Mucosa of gallbladder (tissue), 1 donor: Measurements from ENCODE around the gene CCNO. TPM values are rescaled to one million over a fixed set of nuclear protein-coding genes. Genes with fewer than 3 reads are reported as not detected.

Experiments
- DNase-seq: peaks from one replicate; pipeline ENCODE4 v3.0.0-alpha.2; 2020; ENCODE audit warnings: low spot score
- total RNA-seq: library from RNA; stranded (reverse); gene quantifications from one replicate; pipeline ENCODE4 v1.2.1, GENCODE V29; 2021
- donor health status: DM: no; HTN: no; CAD: no.

Gene CCNO
- total RNA-seq, result 14.4 TPM

GRCh38 chr5:55232985-55233928 lies at the start of gene CCNO:
Gene CCNO, minus strand, starts transcription at chr5:55233608. Its CDS starts 85 bp downstream, at chr5:55233523.
- peak; percentile 82 for DNase-seq

- DNase-seq, result no peak
Measured at GRCh38 chr5:55278778-55279177, 45.4 kb upstream of the CCNO start.

GRCh38 chr5:55276771-55277170 lies 43.4 kb upstream of the CCNO start:
- DNase-seq, result no peak

GRCh38 chr5:55258339-55258738 lies 24.9 kb upstream of the CCNO start:
- DNase-seq, result no peak

- DNase-seq, result no peak
Measured at GRCh38 chr5:55254802-55255201, 21.4 kb upstream of the CCNO start.

DNA sequence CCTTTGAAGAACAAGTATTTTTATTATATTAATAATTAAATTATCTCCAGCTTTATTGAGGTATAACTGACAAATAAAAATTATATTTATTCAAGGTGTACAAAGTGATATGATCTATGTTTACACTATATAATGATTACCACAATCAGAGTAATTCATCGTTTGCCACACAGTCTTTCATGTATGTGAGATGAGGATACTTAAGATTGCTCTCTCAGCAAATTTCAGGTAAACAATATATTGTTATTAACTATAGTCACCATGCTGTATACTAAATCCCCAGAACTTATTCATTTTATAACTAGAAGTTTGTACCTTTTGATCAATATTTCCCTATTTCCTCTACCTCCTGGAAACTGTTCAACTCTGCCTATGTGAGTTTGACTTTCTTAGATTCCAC lies 16.7 kb upstream of the CCNO start:
- DNase-seq, result no peak

- no peak for DNase-seq
Measured at GRCh38 chr5:55241746-55242145, 8.3 kb upstream of the CCNO start.

- no peak for DNase-seq
Measured at GRCh38 chr5:55236800-55237199, 3.4 kb upstream of the CCNO start.

DNA sequence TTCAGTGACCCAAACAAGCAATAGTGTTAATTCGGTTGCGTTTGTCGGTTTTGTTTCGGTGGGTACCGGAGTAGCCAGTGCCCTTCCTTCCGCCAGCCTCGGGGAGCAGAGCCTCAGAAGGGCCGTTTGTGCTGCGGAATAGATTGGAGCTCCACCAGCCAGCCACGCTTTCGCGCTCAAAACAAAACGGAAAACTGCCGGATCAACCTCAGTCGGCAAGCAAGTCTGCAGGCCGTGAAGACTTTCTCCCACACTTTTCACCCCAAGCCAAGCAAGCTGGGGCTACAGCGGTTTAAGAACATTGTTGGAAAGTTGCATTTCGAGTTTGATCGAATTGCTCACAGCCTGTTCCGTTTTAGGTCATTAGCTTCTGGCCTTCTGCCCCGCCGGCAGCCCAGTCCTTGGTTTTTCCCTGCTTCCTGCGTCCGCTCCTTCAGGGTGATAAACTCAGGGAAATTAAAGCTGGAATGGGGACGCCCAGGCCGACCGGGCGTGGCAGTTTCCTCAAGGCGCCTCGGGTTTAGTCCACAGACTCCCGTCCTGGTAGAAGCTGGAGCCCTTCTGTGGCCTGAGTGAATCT lies 803 bp upstream of the CCNO start:
- DNase-seq, result peak; percentile 35

DNA sequence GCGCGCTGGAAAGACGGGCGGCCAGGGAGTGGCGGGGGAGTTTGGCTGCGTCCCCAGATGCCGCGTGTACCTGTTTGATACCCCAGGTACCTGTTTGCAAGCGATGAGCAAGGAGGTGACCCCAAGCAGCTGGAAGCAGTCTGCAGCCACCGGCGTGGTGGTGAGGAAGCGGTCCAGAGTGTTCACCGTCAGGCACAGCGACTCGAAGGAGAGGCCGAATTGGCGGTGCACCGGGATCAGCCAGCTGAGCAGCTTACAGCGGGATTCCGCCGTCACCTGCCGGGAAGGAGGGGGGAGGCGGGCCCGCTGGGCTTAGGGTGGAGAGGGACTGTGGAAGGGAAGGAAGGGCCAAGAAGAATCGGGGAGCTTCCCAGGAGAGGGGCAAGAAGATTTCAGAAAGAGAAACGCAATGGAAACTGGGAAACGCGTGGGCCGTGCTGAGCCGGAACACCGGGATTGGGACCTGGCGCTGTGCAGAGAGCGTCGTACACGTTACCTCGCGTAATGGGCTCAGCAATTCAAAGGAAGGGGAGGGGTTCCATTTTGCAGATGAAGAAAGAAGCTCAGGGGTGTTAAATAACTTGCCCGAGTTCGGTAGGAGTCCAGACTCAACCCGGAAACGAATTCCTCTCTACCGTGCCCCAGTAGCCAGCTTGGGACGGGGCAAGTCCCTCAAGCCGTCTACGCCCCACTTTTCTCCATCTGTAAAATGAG lies 980 bp downstream of the CCNO start:
- DNase-seq, result peak; percentile 24

DNA sequence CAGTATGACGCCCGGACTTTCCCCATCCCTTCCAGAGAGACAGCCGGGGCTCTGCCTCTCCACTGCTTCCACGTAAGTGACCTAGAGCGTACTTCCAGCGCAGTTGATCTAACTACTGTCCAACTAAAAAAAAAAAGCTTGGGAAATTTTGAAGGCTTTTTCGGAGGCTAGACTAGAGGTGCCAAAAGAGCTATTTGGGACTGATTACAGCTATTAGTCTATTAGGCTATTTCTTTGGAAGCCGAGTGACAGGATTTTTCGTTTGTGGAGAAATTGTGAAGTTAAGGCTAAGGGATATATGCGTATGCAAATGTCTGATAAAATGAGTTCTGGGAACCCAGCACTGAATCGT lies 1.5 kb downstream of the CCNO start:
- DNase-seq, result no peak

DNA sequence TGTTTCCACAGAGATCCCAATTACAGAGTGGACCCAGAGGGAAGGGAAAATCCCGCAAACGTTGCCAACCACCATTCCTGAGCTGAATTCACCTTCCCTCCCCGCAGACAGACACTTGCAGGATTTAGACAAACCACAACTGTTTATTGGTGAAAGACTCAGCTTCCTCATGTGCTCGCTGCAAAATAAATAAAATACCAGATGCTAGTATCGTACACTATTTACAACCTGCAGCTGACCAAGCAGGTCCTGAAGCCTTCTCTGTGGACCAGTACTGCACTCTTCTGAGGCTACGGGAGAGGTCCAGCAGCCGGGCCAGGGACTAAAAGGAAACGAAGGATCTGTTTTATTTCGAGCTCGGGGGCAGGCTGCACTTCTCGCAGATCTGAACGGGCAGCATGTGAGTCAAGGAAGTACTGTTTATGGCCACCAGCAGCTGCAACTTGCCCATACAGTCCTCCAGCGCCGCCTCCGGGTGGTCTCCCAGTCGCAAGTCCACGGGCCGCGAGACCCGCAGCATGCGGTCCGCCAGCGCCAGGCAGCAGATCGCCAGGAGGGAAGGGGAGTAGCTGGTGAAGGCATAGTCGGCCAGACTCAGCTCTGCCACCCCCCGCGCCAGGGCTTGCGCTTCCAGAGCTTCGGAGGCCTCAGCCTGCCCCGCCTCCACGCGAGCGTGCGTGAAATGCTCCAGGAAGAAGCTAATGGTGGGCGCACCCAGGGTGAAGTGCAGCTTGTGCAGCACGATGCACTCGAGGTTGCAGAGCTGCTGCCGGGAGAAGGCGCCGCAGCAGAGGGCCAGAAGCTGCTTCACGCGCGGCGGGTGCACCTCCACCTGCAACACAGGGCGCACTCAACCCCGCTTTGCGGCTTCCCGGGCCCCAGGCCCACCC lies 2.1 kb downstream of the CCNO start:
- no peak for DNase-seq

GRCh38 chr5:55230086-55230629 lies 3.2 kb downstream of the CCNO start:
- no peak for DNase-seq

DNA sequence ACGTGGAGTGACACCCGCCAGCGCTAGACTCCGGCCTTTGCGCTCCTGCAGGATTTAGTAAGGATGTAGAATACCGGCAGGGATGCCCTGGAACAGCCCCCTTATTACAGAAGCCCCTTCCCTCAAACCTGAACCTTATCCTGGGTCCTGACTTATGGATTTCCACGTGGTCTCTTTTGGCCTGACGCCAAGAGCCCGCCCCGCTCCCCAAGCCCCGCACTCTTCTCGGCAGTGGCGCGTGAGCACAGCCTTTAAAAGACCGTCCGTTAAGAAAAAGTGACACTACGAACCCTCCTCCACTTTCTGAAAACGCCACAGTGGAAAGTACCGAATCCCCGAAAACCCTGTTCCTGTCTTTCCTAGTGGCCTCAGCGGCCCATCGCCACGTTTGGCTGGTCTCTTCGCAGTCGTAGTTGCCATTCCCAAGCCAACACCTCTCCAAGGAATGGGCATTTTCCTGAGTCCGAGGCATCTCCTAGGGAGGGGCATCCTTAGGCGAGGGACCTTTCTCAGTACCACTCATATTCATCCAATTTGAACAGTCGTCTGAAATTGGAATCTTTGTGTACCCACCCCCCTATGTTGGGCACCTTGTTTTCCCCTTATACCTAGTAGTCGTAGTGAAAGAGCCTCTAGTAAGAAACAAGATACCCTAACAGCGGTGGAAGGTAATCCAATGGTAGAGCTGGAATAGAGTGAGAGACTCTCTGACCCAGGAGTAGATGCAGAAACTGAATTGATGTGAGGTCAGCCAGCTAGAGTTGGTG lies 5.6 kb downstream of the CCNO start:
- no peak for DNase-seq

DNA sequence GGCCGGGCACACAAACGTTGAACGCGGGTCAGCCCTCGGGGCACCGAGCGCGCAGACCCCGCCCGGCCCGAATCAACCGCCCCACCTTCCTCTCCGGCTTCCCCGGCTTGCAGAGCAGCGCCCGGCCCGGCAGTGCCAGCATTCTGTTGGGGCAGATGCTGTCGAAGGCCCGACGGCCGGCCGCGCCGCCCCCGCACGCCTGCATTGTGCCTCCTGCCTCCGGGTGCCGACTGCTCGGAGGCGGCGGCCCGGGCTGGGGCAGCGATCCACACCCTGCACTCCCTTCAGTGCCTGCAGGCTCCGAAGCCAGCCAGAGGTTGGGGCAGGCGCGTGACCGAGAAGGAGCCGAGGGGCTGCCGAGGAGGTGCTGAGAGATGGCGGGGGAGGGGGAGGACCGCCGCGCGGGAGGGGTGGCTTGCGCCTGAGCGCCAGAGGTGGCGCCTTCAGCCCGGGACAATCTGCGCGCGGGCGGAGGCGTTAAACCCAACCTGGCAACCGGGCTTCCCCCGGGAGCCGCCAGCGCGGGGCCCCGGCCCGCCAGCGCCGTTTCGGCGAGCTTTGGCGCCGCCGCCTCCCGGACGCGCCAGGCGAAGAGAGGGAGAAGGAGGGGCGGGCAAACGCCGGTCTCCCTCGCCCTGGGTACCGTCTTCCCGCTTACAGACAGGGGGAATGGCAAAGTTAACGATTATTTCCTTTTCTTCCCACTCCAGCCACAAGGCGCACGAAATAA lies 6.3 kb downstream of the CCNO start, which contains the start of gene MCIDAS:
MCIDAS (minus strand) TSS at position 382 of the 730 bp plus-strand sequence; CDS start at position 205, 177 bp downstream.
- peak; percentile 57 for DNase-seq

DNA sequence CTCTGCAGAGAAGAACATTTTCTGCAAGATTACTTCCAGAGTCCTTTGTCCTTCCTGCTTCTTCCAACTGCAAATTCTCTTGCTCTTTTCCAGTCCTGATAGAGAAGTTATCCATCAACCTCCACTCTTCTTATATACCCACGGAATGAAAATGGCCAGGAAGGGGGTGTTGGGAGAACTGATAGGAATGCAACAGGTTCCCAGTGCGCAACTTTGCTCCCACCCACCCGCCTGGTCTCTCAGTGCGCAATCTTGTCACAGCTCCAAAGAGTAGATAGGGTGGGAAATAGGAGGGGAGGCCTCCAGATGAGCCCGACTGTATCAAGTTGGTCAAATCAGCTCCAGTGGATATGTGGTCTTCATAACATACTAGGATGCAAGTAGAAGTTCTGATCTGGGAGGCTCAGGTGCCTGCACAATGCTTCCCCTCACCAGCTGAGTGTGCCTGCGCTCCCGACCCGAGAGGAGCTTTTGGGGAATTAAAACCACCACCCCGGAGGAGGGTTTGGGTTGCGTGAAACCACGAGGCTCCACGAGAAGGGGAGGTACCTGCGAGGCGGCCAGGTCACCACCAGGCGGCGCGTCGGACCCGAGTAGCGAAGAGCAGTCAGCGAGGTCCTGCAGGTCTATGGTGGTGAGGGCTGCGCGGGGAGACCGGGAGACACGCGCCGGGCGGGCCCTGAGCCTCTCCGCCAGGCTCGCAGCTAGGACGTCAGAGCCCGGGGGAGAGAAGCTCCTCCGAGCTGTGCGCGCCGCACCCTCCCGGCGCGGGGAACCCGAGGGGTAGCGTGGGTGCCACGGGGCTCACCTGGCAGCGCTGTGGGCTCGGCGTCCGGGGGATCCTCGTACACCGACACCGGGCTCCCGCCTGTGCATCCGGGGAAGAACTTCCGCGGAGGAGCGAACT lies 7.1 kb downstream of the CCNO start:
- DNase-seq, result peak; percentile 28

- DNase-seq, result no peak
Measured at GRCh38 chr5:55225346-55225745, 8.1 kb downstream of the CCNO start.

- no peak for DNase-seq
Measured at GRCh38 chr5:55223812-55224240, 9.6 kb downstream of the CCNO start.
